Duodenal mucosa (tissue), 2 donors: ENCODE data around the gene PARVB.

ENCODE experiments used
- H3K27ac ChIP-seq: one replicate; pipeline ENCODE4 v1.7.0; 2013; ENCODE audit warnings: low read depth, low read length
- H3K27me3 ChIP-seq, 2 donors: one replicate each; pipeline ENCODE4 v1.7.0; 2013; ENCODE audit warnings: low read length in 2 of 2, control low read depth in 1 of 2; ENCODE audit not compliant: insufficient read depth in 2 of 2, control insufficient read depth in 1 of 2
- H3K36me3 ChIP-seq, 2 donors: one replicate each; pipeline ENCODE4 v1.7.0; 2013; ENCODE audit warnings: low read length in 2 of 2, control low read depth in 1 of 2; ENCODE audit not compliant: insufficient read depth in 2 of 2, control insufficient read depth in 1 of 2
- H3K4me1 ChIP-seq, 2 donors: one replicate each; pipeline ENCODE4 v1.7.0; 2013; ENCODE audit warnings: low read length in 2 of 2, control low read depth in 1 of 2; ENCODE audit not compliant: insufficient read depth in 2 of 2, control insufficient read depth in 1 of 2
- H3K4me3 ChIP-seq, 2 donors: one replicate each; pipeline ENCODE4 v1.7.0; 2013; ENCODE audit warnings: low read length in 2 of 2, low read depth in 1 of 2
- H3K9ac ChIP-seq, 2 donors: one replicate each; pipeline ENCODE4 v1.7.0; 2013; ENCODE audit warnings: low read length in 2 of 2, low read depth in 1 of 2
- H3K9me3 ChIP-seq, 2 donors: one replicate each; pipeline ENCODE4 v1.7.0; 2013; ENCODE audit warnings: low read length in 2 of 2, control low read depth in 1 of 2; ENCODE audit not compliant: control insufficient read depth in 1 of 2

PARVB gene

GRCh38 chr22:44184006-44184405 is 159.9 kb downstream of the PARVB start:
- Histone ChIP-seq H3K36me3 (peaks cover 0 to 6% of the 10 kb centered on the region in 2 donors), H3K27me3 (no peaks in the 10 kb centered on the region), H3K4me1 (peaks cover 0 to 8% of the 10 kb centered on the region in 2 donors), H3K27ac (no peak overlapping the region), H3K9ac (no peak overlapping the region), H3K4me3 (no peak overlapping the region), H3K9me3 (no peaks in the 10 kb centered on the region)

GRCh38 chr22:44185237-44186120 is 161.4 kb downstream of the PARVB start:
- Histone ChIP-seq H3K4me1 (peaks cover 0 to 5% of the 10 kb centered on the region in 2 donors), H3K27ac (no peak overlapping the region), H3K9ac (no peak overlapping the region), H3K4me3 (no peak overlapping the region), H3K27me3 (no peaks in the 10 kb centered on the region), H3K9me3 (no peaks in the 10 kb centered on the region), H3K36me3 (peaks cover 0 to 6% of the 10 kb centered on the region in 2 donors)

- H3K9me3 ChIP-seq: no peaks in the 10 kb centered on the region
- H3K4me1 ChIP-seq: no peaks in the 10 kb centered on the region
- H3K27me3 ChIP-seq: no peaks in the 10 kb centered on the region
These were observed 162.0 kb downstream of the PARVB start for GRCh38 chr22:44186121-44186510.

GRCh38 chr22:44186737-44187136 is 162.6 kb downstream of the PARVB start:
- no peak overlapping the region for H3K4me3 ChIP-seq
- no peaks in the 10 kb centered on the region for H3K9me3 ChIP-seq
- peaks cover 0 to 6% of the 10 kb centered on the region in 2 donors for H3K36me3 ChIP-seq
- no peaks in the 10 kb centered on the region for H3K27me3 ChIP-seq
- H3K4me1 ChIP-seq: no peaks in the 10 kb centered on the region
- no peak overlapping the region for H3K27ac ChIP-seq
- H3K9ac ChIP-seq: no peak overlapping the region

More at GRCh38 chr22:44186121-44186510, 162.0 kb downstream of the PARVB start:
- no peak overlapping the region for H3K4me3 ChIP-seq
- no peak overlapping the region for H3K9ac ChIP-seq
- peaks cover 0 to 6% of the 10 kb centered on the region in 2 donors for H3K36me3 ChIP-seq
- H3K27ac ChIP-seq: no peak overlapping the region

- H3K4me1 ChIP-seq: no peaks in the 10 kb centered on the region
- no peak overlapping the region for H3K9ac ChIP-seq
- no peak overlapping the region for H3K4me3 ChIP-seq
- no peaks in the 10 kb centered on the region for H3K9me3 ChIP-seq
- H3K27me3 ChIP-seq: no peaks in the 10 kb centered on the region
- no peak overlapping the region for H3K27ac ChIP-seq
- peaks cover 0 to 6% of the 10 kb centered on the region in 2 donors for H3K36me3 ChIP-seq
These were observed 163.6 kb downstream of the PARVB start for GRCh38 chr22:44187652-44188230.

GRCh38 chr22:44188316-44188715 is 164.2 kb downstream of the PARVB start:
- H3K27ac ChIP-seq: no peak overlapping the region
- H3K4me1 ChIP-seq: no peaks in the 10 kb centered on the region
- H3K4me3 ChIP-seq: no peak overlapping the region
- H3K27me3 ChIP-seq: no peaks in the 10 kb centered on the region
- H3K9me3 ChIP-seq: no peaks in the 10 kb centered on the region
- no peak overlapping the region for H3K9ac ChIP-seq
- peaks cover 0 to 6% of the 10 kb centered on the region in 2 donors for H3K36me3 ChIP-seq

GRCh38 chr22:44188986-44189630 is 165.0 kb downstream of the PARVB start:
- no peak overlapping the region for H3K9ac ChIP-seq
- no peak overlapping the region for H3K27ac ChIP-seq
- H3K36me3 ChIP-seq: peaks cover 0 to 3% of the 10 kb centered on the region in 2 donors
- no peaks in the 10 kb centered on the region for H3K27me3 ChIP-seq
- H3K9me3 ChIP-seq: no peaks in the 10 kb centered on the region
- H3K4me1 ChIP-seq: no peaks in the 10 kb centered on the region
- H3K4me3 ChIP-seq: no peak overlapping the region

- H3K9me3 ChIP-seq: no peaks in the 10 kb centered on the region
- H3K9ac ChIP-seq: no peak overlapping the region
- H3K27ac ChIP-seq: no peak overlapping the region
- peaks cover 0 to 3% of the 10 kb centered on the region in 2 donors for H3K36me3 ChIP-seq
- no peaks in the 10 kb centered on the region for H3K27me3 ChIP-seq
- no peak overlapping the region for H3K4me3 ChIP-seq
- H3K4me1 ChIP-seq: no peaks in the 10 kb centered on the region
These were observed 166.4 kb downstream of the PARVB start for GRCh38 chr22:44190381-44190976.

GRCh38 chr22:44191036-44191454 is 166.9 kb downstream of the PARVB start:
- no peaks in the 10 kb centered on the region for H3K9me3 ChIP-seq
- H3K27ac ChIP-seq: no peak overlapping the region
- peaks cover 0 to 3% of the 10 kb centered on the region in 2 donors for H3K36me3 ChIP-seq
- H3K4me1 ChIP-seq: no peaks in the 10 kb centered on the region
- no peak overlapping the region for H3K9ac ChIP-seq
- H3K4me3 ChIP-seq: no peak overlapping the region
- no peaks in the 10 kb centered on the region for H3K27me3 ChIP-seq
